Effector CD8-positive, alpha-beta T cell (primary cell): Measurements from ENCODE around the gene PCDHB1.
A peak's percentile ranks its signal among the peaks of the same experiment; 100 is the strongest.

ENCODE experiments used
- DNase-seq: peaks from one replicate; lab custom pipeline; 2025; lab: John Stamatoyannopoulos, UW
- total RNA-seq, 4 experiments: gene quantifications; one replicate each; lab custom pipeline; 2026; lab: John Stamatoyannopoulos, UW

The PCDHB1 gene, protein sequence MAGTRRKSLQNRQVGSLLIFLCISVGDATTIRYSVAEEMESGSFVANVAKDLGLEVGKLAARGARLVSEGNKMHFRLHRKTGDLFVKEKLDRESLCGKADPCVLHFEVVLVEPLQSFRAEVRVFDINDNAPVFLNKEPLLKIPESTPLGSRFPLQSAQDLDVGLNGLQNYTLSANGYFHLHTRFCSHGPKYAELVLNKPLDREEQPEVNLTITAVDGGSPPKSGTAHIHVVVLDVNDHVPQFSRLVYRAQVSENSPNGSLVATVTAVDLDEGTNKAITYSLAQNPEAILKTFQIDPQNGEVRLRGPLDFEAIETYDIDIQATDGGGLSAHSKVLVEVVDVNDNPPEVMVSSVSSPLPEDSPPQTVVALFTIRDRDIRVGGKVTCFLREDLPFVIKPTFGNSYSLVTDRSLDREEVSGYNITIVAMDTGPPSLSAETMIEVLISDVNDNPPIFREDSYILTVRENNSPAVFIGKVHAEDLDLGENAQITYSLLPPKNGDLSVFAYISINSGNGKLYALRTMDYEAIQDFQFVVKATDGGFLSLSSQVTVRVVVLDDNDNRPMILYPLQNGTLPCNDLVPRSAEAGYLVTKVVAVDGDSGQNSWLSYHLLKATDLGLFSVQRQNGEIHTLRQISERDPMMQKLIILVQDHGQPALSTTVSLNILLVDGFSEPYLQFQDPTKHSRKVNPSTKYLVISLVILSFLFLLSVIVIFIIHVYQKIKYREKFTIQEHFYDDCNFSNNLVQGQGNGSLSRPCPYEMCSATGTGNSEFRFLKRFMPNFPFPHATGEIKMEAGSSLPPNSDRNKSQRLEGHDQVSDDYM
- 0 to 0.09 (median 0) reads per million in 4 experiments for total RNA-seq

DNA sequence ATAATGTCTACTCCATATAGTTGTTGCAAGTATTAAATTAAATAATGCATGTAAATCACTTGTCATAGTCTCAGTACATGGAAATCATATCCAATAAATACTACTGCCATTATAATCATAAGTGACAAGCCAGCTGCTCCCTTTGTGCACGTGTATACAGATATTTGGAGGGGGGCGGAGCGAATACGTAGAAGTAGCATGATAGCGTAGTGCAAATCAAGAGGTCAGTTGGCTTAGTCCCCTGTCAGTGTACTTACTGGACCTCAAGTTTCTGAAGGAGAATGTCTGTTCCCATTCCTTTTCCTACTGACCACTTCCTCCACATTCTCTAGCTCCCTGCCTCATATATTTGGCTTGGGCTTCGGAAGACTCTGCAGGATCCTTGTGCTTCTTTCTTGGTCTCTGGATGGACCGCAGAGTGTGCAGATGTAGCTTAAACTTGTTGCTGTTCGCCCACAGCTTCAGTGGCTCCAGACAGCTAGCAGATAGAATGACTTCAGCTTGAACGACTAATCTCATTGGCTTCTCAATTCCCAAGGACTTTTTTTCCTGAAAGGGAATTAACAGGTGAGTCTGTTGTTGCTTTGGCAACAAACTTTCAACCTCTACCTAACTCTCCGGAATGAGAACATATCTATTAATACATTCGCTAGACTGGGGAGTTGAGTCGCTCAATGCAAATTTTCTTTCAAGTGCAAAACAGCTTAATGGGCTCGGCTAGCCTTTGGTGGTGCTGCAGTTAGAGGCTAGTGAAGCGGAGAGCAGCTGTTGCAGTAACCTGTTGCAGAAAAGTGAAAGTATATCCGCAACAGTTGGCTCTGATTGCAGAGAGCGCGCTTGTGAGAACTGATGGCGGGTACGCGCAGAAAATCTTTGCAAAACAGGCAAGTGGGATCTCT is at the start of gene PCDHB1:
TSS of gene PCDHB1 (plus strand) at position 753 of the 899 bp plus-strand sequence. CDS start at position 850, 97 bp downstream.
- DNase-seq = no peak

DNA sequence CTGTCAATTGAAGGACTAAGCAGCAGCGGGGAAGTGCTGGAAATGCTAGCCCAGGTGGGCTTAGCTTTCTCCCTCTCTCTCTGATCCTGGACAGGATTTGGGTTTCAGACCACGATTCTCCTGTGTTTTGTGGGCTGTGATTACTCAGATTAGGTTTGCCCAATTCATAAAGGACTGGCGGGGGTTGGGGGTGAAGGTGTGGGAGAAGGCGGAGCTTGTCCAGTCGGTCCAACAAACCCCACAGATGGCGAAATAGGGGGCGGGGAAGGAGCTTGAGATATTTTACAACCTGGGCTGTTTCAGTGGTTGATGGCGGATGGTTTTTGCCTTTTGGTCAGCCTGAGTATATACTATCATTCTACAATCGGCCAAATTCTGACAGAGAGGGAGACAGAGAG is 49.7 kb upstream of the PCDHB1 start:
- no peak for DNase-seq

DNA sequence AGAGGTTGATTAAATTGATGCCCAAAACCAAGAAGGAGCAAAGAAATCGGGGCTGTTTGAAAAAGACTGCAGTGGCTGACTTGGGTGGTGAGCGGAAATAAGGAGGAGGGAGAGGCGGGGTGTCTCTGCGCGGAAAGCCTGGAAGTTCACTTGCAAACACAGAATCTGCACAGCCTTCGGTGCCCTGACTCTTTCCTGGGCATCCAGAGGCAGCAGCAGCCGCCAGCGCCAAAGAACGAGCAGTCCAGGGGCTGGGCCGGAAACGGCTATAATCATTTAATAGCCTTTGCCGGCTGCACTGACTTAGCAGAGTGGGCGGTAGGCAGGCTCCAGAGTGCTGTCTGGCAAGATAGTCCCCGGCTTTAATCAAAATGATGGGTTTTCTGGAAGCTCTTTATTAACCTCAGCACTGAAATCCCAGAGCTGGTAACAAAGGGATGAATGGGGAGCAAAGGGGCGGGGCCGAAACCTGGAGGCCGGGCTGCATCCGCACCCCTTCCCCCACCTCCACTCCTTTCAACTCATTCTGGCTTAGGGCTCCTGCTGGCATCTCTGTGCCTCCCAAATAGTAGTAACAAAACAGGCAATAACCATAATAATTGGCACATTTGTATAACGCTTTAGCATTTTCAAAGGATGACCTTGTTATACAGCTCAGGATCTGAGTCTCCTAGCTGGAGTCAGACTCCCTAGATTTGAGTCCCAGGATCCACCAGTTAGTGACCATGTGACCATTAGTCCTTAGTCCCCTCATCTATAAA is 49.1 kb upstream of the PCDHB1 start:
- no peak for DNase-seq

DNA sequence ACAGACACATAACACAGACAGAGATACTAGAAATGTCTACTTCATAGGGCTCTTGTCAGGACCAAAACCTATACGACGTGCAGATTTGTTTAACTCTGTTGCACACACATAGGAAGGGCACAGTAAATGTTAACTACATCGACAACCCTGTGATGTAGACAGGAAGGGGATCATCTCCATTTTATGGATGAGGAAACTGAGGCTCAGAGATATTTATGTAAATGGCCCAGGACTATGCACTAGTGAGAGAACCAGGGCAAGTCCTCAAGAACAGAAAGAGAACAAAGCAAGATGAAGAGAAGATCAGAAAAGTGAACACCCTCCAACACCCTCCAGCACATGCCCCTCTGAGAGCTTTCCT is 48.6 kb upstream of the PCDHB1 start:
- no peak for DNase-seq

DNA sequence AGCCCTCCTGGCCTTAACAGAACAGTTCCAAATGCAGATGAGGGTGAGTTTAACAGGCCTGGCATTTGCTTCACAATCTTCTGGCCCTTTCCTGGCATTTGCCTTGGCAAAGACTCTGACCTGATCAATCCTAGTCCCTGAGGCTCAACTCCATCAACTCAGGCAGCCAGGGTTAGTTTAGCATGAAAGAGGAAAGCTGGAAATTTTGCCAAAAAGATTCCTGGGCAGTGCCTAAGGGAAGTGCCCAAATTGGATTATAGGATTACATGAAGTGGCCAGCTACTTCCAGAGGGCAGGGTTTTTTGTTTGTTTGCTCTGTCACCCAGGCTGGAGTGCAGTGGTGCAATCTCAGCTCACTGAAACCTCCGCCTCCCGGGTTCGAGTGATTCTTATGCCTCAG is 48.1 kb upstream of the PCDHB1 start:
- DNase-seq = no peak

DNA sequence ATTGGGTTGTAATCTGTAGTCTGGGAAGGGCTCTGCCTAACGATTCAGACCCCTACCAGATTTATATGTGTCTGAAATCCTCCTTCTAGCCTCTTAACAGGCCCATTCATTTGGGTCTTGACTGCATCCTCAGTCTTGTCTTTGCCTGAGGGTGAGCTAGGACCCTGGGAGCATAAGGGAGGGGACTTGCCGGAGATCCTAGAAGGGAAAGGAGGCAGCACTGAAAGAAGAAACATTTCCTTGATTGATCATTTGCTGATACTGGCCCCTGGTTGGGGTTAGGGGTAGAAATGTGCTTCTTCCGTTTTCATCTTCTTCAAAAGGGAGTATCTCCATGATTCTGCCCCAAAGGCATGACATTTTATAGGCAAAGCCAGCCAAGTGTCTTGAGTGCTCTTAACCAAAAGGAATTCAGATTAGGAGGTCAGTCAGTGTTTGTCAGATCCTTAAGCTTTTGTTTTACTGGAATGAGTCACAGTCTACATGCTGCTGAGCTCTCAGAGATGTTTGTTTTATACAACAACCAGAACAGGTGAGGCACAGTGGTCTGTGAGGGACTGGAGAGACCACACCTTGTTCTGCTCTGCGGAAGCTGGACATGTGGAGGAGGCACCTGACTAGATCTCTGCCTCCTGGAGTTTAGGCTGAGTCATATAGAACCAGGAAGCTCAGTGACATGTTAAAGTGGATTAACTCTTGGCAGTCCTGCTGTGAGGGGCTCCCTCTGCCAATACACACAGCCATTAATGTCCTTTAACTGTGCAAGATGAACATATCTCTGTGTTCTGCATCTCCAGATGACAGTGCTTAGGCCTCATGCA is 47.2 kb upstream of the PCDHB1 start:
- DNase-seq = no peak

DNA sequence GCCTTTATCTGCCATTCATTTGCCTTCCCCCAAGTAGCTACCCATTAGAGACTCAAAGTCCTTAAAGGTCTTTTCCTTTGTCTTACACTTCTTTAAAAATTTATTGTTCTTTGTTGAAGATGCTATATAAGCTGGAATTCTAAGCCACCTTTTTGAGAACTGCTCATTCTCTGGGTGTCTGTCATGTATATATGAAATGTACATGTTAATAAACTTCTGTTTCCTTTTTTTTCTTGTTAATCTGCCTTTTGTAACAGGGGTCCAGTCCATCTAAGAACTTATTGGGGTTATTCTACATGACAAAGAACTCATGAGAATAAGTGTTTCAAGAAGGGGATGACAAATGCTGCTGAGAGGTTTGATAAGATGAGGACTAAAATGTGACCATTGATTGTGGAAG is 43.4 kb upstream of the PCDHB1 start:
- no peak for DNase-seq

DNA sequence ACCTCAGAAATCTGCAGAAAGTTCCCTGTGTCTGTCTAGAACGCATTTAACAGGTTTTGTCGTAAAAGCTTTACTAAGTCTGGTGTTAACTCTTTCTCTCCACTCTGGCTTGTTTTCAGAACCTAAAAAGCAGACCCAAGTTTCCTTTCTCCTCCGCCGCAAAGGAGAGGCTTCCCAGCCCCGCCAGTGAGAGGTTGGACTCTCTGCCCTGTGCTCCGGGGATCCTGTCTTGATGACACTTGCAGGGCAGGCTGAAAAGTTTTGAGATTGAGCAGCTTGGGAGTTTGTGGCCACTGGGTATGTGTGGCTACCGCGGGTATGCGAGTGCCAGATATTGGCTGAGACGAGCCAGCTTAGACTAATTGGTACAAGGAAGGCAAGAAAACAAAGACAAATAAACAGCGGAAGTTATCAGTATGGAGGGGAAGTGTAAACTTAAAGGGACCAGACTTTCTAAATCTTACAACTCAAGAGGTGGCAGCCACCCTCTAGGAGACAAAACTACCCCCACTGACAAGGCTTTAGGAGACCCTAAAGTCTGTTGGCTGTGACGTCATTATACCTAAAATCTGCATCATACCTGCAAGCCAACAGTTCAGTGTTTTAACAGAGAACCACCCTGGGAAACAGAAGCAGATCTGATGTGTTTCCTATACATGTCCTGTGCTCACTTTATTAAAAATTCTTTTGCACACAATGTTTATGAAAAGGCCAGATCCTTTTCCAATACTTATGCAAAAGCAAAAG is 41.0 kb upstream of the PCDHB1 start:
- no peak for DNase-seq

DNA sequence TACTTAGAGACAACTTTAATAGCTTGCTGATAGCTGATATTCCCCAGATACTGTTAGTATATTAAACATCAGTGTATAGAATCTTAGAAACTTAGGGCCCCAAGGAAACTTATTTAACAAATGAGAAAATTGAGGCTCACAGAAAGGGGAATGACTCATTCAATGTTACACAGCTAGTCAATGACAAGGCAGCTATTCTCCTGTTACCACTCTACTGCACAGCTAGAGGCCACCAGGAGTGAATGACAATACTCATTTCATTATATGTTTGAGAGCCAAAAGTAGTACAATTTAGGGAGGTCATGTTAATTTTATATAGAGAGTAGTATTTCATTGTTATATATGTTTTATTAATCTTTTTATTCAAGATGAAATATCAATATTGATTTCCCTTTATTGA is 33.2 kb upstream of the PCDHB1 start:
- no peak for DNase-seq

DNA sequence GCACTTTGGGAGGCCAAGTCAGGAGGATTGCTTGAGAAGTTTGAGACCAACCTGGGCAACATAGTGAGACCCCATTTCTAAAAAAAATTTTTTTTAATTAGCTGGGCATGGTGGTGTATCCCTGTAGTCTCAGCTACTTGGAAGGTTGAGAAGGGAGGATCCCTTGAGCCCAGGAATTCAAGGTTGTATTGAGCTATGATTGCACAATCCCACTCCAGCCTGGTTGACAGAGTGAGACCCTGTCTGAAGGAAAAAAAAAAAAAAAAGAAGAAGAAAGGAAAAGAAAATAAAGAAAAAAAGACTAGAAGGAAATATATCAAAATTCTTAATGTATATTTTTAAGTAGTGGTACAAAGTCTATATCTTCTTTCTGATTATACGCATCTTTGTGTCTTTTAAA is 28.8 kb upstream of the PCDHB1 start:
- DNase-seq = no peak

DNA sequence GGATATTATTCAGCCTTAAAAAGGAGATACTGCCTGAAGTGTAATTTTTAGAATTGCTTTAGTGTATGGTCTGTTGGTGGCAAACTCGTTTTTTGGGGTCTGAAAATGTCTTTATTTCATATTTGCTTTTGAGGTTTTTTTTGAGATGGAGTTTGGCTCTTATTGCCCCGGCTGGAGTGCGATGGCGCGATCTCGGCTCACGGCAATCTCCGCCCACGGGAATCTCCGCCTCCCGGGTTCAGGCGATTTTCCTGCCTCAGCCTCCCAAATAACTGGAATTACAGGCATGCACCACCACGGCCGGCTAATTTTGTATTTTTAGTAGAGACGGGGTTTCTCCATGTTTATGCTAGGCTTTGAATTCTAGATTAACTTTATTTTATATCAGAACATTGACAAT is 20.2 kb upstream of the PCDHB1 start:
- DNase-seq = no peak

DNA sequence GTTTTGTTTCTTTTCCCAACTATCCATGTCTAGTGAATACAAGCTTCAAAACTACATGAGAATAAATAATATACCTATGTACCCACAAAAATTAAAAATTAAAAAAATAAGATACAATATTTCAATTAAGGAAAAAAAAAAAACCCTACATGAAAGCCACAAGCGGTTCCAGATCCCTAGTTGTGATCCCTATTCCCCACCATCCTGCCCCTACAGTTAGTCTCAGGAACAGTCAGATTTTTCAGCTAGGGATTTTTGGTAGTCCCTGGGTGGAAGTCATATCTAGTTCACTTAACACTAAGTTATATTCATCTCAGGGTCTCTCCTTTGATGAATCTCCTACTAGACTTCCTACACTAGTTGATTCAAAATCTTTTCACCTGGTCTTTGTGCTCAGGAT is 18.5 kb upstream of the PCDHB1 start:
- no peak for DNase-seq

DNA sequence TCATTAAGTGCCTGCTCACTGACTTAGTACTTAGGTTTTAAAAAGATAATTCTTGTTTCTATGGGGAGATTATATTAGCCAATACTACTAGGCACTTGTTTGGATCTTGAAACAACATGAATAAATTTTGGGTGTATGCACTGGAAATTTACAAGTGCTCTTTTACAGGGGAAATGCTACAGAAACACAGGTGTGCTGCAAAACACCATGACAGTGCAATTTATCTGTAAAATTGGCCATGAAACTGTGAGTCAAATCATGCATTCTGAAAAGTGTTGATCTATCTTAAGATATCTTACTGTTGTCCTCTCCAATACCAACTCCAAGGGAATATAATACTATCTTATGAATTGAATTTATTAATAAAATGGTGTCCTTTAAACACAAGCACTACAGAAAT is 12.1 kb upstream of the PCDHB1 start:
- no peak for DNase-seq

DNA sequence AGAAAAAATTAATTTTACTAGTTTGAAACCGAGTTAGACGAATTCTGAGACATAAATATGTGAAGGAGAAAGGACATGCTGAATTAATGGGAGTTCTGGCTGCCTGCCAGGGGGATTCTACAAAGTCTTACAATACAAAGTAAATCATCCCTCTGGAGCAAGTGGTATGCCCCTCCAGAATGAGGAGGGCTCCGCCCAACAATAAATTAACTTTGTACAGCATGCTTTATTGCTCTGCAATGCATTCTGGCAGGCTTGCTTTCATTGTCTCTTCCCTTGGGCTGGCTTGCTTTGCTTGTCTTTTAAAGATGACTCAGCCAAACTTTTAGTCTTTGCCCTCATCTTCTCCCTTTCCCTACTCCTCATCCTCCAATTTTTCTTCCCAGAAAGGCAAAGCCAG is 11.7 kb upstream of the PCDHB1 start:
- no peak for DNase-seq

DNA sequence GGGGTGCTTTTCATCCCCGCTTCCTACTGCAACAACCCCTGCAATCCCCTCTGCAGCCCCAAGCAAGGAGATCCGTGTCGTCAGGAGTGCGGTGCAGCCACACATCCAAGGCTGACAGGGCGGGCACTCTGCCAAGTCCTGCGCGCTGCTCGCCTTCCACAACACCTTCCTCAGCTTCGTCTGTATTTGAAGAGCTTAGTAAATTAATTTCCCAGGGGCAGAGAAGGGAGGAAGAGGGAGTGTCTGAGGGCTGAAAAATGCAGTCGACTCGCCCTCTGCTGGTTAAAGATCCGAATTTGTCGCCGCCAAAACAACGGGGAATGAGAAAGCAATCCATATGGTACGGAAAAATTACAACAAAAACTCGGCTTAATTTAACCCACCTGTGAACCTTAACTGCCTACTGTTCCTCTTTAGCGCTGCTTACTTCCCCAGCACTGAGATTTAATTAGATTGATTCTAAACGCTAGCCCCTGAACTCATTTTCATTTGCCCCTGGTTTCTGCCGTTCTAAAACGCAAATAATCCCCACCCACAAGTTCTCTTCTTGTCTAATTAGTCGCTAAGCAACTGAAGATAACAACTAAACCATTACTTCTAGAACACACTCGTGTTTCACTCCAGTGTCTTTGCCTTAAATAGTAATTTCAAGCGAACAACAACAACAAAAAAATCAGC is 10.9 kb upstream of the PCDHB1 start:
- no peak for DNase-seq

DNA sequence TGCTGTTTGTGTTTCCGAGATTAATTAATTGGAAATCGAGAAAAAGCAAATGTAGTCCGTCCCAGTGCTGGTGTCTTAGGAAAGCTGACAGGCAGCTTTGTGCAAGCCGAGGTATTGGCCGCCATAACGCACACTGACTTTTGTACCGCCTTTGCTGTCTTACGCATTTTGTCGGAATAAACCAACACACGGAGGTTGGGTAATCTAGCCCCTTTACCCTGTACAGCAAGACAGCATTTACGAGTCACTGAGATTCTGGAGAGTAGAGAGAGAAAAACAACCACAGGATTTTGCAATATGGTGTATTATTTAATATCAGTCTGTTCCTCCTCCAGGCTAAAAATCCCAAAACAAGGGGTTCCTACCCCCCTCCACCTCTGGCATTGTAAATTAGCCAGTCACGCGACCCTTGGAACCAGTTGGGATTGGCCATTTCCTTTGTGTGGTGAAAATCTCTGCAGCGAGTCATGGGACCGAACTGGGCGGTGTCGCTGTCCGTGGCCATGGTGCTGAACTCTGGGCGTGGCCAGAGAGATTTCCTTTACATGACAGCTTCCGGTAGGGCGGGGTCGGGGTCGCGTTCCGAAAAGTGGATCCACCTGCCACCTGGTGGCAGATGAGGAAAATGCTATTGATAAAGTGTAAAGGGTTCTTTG is 10.3 kb upstream of the PCDHB1 start:
- DNase-seq = peak; percentile 2

DNA sequence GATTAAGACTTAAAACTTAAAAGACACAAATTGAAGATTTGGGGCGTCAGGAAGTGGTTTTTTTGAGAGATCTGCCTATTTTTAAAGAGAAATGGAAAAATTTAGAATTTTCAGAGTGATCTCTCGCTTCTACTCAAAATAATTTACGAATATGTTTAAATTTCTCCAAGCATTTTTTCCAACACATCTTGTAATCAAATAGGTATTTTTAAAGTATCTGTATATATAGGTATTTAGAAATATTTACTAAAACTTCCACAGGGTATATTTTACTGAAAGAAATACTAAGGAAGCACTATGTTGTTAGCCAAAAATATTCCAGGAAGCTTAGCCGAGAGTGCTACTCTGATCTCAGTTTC is 9.8 kb upstream of the PCDHB1 start:
- no peak for DNase-seq

DNA sequence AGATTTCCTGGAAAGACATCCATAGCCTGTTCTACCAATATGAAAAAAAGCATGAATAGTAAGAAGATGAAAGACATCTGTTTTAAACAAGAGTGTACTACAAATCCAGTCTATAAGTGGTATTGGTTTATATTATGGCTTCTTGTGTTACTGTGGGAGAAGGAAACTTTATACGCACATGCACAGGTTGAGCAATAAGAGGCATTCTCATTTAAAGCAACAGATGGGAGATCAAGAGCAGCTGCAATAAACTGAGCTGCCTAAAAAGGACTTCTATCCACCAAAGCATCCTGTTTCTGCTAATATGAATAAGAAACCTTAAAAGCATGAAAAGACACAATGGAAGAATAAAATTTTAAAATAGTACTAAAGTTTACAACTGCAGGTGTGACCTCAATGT is 8.6 kb upstream of the PCDHB1 start:
- DNase-seq = no peak

DNA sequence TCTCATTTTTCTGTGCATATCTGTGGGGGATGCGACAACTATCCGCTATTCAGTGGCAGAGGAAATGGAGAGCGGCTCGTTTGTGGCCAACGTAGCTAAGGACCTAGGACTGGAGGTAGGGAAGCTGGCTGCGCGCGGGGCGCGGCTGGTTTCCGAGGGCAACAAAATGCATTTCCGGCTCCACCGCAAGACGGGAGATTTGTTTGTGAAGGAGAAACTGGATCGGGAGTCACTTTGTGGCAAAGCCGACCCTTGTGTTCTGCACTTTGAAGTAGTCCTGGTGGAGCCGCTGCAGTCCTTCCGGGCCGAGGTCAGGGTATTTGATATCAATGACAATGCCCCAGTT is 320 bp downstream of the PCDHB1 start:
- no peak for DNase-seq
